ENCODE data around the gene PCDHGB5.

PCDHGB5 gene

DNA sequence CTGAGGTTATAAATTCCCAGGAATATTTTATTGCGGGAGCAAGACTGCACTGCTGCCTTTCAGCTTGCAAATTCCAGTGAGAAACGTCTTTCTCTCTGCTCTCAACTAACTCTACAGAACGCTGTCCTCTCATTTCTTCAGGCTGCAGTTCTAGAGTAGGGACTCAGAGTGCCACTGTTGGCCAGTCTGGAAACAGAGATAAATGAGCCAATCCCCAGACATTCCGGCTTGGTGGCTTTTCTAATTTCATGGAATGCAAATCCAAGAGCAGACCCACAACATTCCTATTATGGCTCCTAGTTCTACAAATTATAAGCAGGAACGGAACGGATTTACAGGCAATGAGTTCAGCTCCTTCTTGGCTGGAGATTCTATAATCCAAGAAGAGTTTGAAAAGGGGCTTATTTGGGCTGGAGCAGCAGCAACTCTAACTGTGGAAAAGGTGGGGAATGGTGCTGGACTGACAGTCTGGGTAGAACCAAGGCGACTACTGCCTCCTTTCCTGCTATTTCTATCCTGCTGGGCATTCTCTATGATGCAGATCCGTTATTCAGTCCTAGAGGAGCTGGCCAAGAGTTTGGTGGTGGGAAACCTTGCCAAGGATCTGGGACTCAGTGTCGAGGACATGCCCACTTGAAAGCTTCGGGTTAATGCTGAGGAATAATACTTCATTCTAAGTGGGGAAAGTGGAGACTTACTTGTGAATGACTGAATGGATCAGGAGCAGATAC, 41.8 kb downstream of the PCDHGB5 start:
- no peak for DNase-seq

DNA sequence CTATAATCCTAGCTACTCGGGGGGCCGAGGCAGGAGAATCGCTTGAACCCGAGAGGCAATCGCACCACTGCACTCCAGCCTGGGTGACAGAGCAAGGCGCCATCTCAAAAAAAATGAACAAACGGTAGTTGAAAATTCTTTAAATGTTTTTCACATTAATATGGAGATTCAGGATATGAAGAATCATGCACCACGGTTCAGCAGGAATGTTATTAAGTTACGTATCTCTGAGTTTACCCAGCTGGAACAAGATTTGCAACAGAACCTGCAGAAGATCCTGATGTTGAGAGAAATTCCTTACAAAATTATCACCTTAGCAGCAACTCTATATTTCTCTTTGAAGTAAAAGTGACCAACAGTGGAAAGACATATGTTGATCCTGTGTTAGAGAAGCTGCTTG, 42.6 kb downstream of the PCDHGB5 start:
- no peak for DNase-seq

DNA sequence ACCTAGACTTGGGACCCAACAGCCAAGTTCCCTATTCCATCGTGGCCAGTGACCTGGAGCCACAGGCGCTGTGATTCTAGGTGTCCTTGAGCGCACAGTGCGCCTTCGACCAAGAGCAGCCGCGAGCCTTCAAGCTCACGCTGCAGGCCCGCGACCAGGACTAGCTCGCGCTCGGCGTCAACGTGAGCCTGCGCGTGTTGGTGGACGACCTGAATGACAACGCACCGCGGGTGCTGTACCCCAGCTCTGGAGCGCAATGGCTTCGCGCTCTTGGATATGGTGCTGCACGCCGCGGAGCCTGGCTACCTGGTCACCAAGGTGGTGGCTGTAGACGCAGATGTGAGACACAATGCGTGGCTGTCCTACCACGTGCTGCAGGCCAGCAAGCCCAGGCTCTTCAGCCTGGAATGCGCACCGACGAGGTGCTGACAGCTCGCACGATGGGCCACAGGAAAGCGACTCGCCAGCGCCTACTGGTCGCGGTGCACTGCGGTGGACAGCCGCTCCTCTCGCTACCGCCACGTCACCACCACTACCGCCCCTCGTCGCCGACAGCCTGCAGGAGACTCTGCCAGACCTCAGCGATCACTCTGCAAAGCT, 43.9 kb downstream of the PCDHGB5 start:
- DNase-seq: no peak

Data from right kidney (tissue), 1 donor.